Stimulated activated CD8-positive, alpha-beta memory T cell treated with anti-CD3 and anti-CD28 coated beads, Interleukin-15, amount 100 ng/mL, for 1 hour (primary cell): Measurements from ENCODE around the gene MAP1LC3B2.

Experiments
- DNase-seq: peaks from one replicate; pipeline ENCODE4 v3.0.0-alpha.2; 2020; ENCODE audit warnings: low read depth

The MAP1LC3B2 gene

GRCh38 chr12:116595672-116596071, 36.5 kb downstream of the MAP1LC3B2 start:
- DNase-seq = no peak

GRCh38 chr12:116597886-116598285, 38.7 kb downstream of the MAP1LC3B2 start:
- DNase-seq = no peak

- DNase-seq = no peak
Measured at GRCh38 chr12:116598311-116599284, 39.4 kb downstream of the MAP1LC3B2 start.

- peak; percentile 22 for DNase-seq
Measured at GRCh38 chr12:116599285-116600136, 40.3 kb downstream of the MAP1LC3B2 start.

- no peak for DNase-seq
Measured at GRCh38 chr12:116600959-116601918, 42.1 kb downstream of the MAP1LC3B2 start.

GRCh38 chr12:116601933-116602810, 43.0 kb downstream of the MAP1LC3B2 start:
- no peak for DNase-seq

GRCh38 chr12:116603546-116604177, 44.5 kb downstream of the MAP1LC3B2 start:
- DNase-seq = no peak

GRCh38 chr12:116604178-116604895, 45.2 kb downstream of the MAP1LC3B2 start:
- DNase-seq = no peak

GRCh38 chr12:116604951-116605641, 45.9 kb downstream of the MAP1LC3B2 start:
- no peak for DNase-seq

GRCh38 chr12:116606397-116606796, 47.2 kb downstream of the MAP1LC3B2 start:
- no peak for DNase-seq

- DNase-seq = no peak
Measured at GRCh38 chr12:116607039-116607438, 47.9 kb downstream of the MAP1LC3B2 start.

- DNase-seq = no peak
Measured at GRCh38 chr12:116609319-116610114, 50.3 kb downstream of the MAP1LC3B2 start.

- DNase-seq = no peak
Measured at GRCh38 chr12:116610971-116611541, 51.9 kb downstream of the MAP1LC3B2 start.

GRCh38 chr12:116612436-116612835, 53.3 kb downstream of the MAP1LC3B2 start:
- no peak for DNase-seq

GRCh38 chr12:116613256-116613655, 54.1 kb downstream of the MAP1LC3B2 start:
- DNase-seq = no peak

GRCh38 chr12:116614194-116614915, 55.2 kb downstream of the MAP1LC3B2 start:
- no peak for DNase-seq
